Measurements from ENCODE around the gene NKTR. TPM values are rescaled to one million over a fixed set of nuclear protein-coding genes. Genes with fewer than 3 reads are reported as not detected.

Gene NKTR
- total and polyA plus RNA-seq, 2 of the 13 experiments (the other 11 are each of a cell fraction or from before 2014, with no cell fraction given) = 41.3 to 59.6 TPM

GRCh38 chr3:42600111-42600957 is at the start of gene NKTR (continued):
- TF ChIP-seq ZNF136 (CRISPR knock-in tag; IDR thresholded peaks at IDR 0.05; ENCODE audit: low read depth) = peak; percentile 59; the same call in 1 of the 2 replicates
- peak; percentile 85; the same call in 1 of the 2 replicates for TF ChIP-seq ZSCAN5A (CRISPR knock-in tag; IDR thresholded peaks at IDR 0.05; ENCODE audit: borderline replicate concordance)
- TF ChIP-seq TFDP2 (CRISPR knock-in tag; IDR thresholded peaks at IDR 0.05) = peak; percentile 75
- TF ChIP-seq ZNF850 (CRISPR knock-in tag; conservative IDR thresholded peaks at IDR 0.05) = no peak
- TF ChIP-seq ELK4 (CRISPR knock-in tag; IDR thresholded peaks at IDR 0.05; ENCODE audit: borderline replicate concordance) = no peak
- TF ChIP-seq ZNF747 (CRISPR knock-in tag; IDR thresholded peaks at IDR 0.05; ENCODE audit: borderline replicate concordance) = peak; percentile 91; the same call in 1 of the 2 replicates
- TF ChIP-seq THAP8 (CRISPR knock-in tag; IDR thresholded peaks at IDR 0.05; ENCODE audit: borderline replicate concordance) = no peak; the same call in 1 of the 2 replicates
- TF ChIP-seq ZBTB39 (CRISPR knock-in tag; IDR thresholded peaks at IDR 0.05) = peak; percentile 54; the same call in 1 of the 2 replicates
- no peak for TF ChIP-seq ZNF557 (CRISPR knock-in tag; IDR thresholded peaks at IDR 0.05)
- no peak for TF ChIP-seq SIX4 (CRISPR knock-in tag; IDR thresholded peaks at IDR 0.05)
- TF ChIP-seq RBM22 (optimal IDR thresholded peaks at IDR 0.05; ENCODE audit: low read length) = no peak
- no peak for TF ChIP-seq ZBTB38 (CRISPR knock-in tag; IDR thresholded peaks at IDR 0.05)
- TF ChIP-seq ZSCAN31 (CRISPR knock-in tag; IDR thresholded peaks at IDR 0.05; ENCODE audit: low read depth) = peak; percentile 70
- no peak; the same call in 1 of the 2 replicates for TF ChIP-seq ZNF572 (CRISPR knock-in tag; IDR thresholded peaks at IDR 0.05)
- TF ChIP-seq PCBP1 (IDR thresholded peaks at IDR 0.05; ENCODE audit: borderline replicate concordance, low read depth, low read length) = no peak
- no peak for TF ChIP-seq ZNF713 (CRISPR knock-in tag; IDR thresholded peaks at IDR 0.05)
- no peak for TF ChIP-seq RBAK (CRISPR knock-in tag; IDR thresholded peaks at IDR 0.05)
- TF ChIP-seq MNT (IDR thresholded peaks at IDR 0.05) = peak; percentile 35; the same call in 1 of the 2 replicates
- no peak for TF ChIP-seq CENPX (CRISPR knock-in tag; IDR thresholded peaks at IDR 0.05)
- TF ChIP-seq ZNF644 (CRISPR knock-in tag; IDR thresholded peaks at IDR 0.05; ENCODE audit: low read depth) = no peak
